Mesenchymal stem cell (in vitro differentiated cells and primary cell): ENCODE measurements around the gene SEC24A.
"Not testable (repeated sequence)": the region's sequence is repeated elsewhere in the genome, so short reads cannot be mapped to it uniquely, and the experiment has no call there.

Source experiments
- DNase-seq: peaks from one replicate; pipeline ENCODE4 v3.0.0-alpha.2; 2013
- H2AFZ ChIP-seq: one replicate; pipeline ENCODE4 v1.6.1; 2013; ENCODE audit warnings: low read depth, mild to moderate bottlenecking, control low read depth, inconsistent platforms, low read length, moderate library complexity
- H2AK5ac ChIP-seq: 2 replicates; pipeline ENCODE4 v1.6.1; 2013; ENCODE audit warnings: low read length, moderate library complexity, mild to moderate bottlenecking, inconsistent platforms; ENCODE audit not compliant: severe bottlenecking
- H2BK120ac ChIP-seq: one replicate; pipeline ENCODE4 v1.6.1; 2013; ENCODE audit warnings: low read depth, mild to moderate bottlenecking, inconsistent platforms, low read length, moderate library complexity
- H2BK12ac ChIP-seq, 2 experiments: one replicate each; pipeline ENCODE4 v1.6.1; 2013; ENCODE audit warnings: inconsistent platforms in 2 of 2, low read length in 2 of 2, mild to moderate bottlenecking in 2 of 2, moderate library complexity in 2 of 2, control low read depth in 1 of 2
- H2BK15ac ChIP-seq: one replicate; pipeline ENCODE4 v1.6.1; 2013; ENCODE audit warnings: mild to moderate bottlenecking, low read depth, inconsistent platforms; ENCODE audit not compliant: poor library complexity, severe bottlenecking
- H2BK5ac ChIP-seq: 2 replicates; pipeline ENCODE4 v1.6.1; 2013; ENCODE audit warnings: low read depth, mild to moderate bottlenecking, low read length, control low read depth, inconsistent platforms; ENCODE audit not compliant: poor library complexity, severe bottlenecking
- H3K14ac ChIP-seq, 2 experiments: one replicate each; pipeline ENCODE4 v1.6.1; 2013; ENCODE audit warnings: inconsistent platforms in 2 of 2, low read length in 2 of 2, control low read depth in 1 of 2, mild to moderate bottlenecking in 1 of 2, moderate library complexity in 1 of 2
- H3K18ac ChIP-seq, 2 experiments: one replicate each; pipeline ENCODE4 v1.6.1; 2013; ENCODE audit warnings: inconsistent platforms in 2 of 2, low read length in 2 of 2, control low read depth in 1 of 2, low read depth in 1 of 2, mild to moderate bottlenecking in 1 of 2
- H3K23ac ChIP-seq, 2 experiments: one replicate each; pipeline ENCODE4 v1.6.1; 2013; ENCODE audit warnings: inconsistent platforms in 2 of 2, low read length in 2 of 2, mild to moderate bottlenecking in 2 of 2, moderate library complexity in 2 of 2, control low read depth in 1 of 2
- H3K27ac ChIP-seq: 2 replicates; pipeline ENCODE4 v1.5.1; 2013; ENCODE audit warnings: mild to moderate bottlenecking, moderate library complexity, low read length, control low read depth, inconsistent platforms; ENCODE audit not compliant: poor library complexity, severe bottlenecking
- H3K27me3 ChIP-seq, 2 experiments: 2 replicates each; pipeline versions ENCODE4 v1.6.1 to v1.7.0; 2013; ENCODE audit warnings: low read length in 2 of 2, mild to moderate bottlenecking in 2 of 2, moderate library complexity in 2 of 2, control low read depth in 1 of 2, inconsistent platforms in 1 of 2; ENCODE audit not compliant: control insufficient read depth in 1 of 2, insufficient read depth in 1 of 2
- H3K36me3 ChIP-seq, 2 experiments: 2 replicates each; pipeline versions ENCODE4 v1.6.1 to v1.7.0; 2013; ENCODE audit warnings: low read length in 2 of 2, control low read depth in 1 of 2, inconsistent platforms in 1 of 2, low read depth in 1 of 2, mild to moderate bottlenecking in 1 of 2; ENCODE audit not compliant: insufficient read depth in 2 of 2, control insufficient read depth in 1 of 2
- H3K4ac ChIP-seq, 2 experiments: one replicate each; pipeline ENCODE4 v1.6.1; 2013; ENCODE audit warnings: inconsistent platforms in 2 of 2, low read length in 2 of 2, mild to moderate bottlenecking in 2 of 2, moderate library complexity in 2 of 2, control low read depth in 1 of 2, low read depth in 1 of 2
- H3K4me1 ChIP-seq: 2 replicates; pipeline ENCODE4 v1.6.1; 2013; ENCODE audit warnings: low read depth, low read length, control low read depth; ENCODE audit not compliant: control insufficient read depth, insufficient read depth
- H3K4me2 ChIP-seq: 2 replicates; pipeline ENCODE4 v1.6.1; 2013; ENCODE audit warnings: low read length, mild to moderate bottlenecking, inconsistent platforms; ENCODE audit not compliant: poor library complexity, severe bottlenecking
- H3K4me3 ChIP-seq, 2 experiments: 2 replicates each; pipeline versions ENCODE4 v1.5.1 to v1.7.0; 2013; ENCODE audit warnings: low read length in 2 of 2, mild to moderate bottlenecking in 2 of 2, control low read depth in 1 of 2, low read depth in 1 of 2; ENCODE audit not compliant: insufficient read depth in 1 of 2
- H3K79me1 ChIP-seq: replicated peaks from 2 replicates; pipeline ENCODE4 v1.6.1; 2013; ENCODE audit warnings: mild to moderate bottlenecking, control low read depth, low read length, inconsistent platforms; ENCODE audit not compliant: poor library complexity, severe bottlenecking
- H3K9ac ChIP-seq: 2 replicates; pipeline ENCODE4 v1.7.0; 2013; ENCODE audit warnings: mild to moderate bottlenecking, low read length, moderate library complexity
- H3K9me3 ChIP-seq: 2 replicates; pipeline ENCODE4 v1.7.0; 2013; ENCODE audit warnings: mild to moderate bottlenecking, low read length; ENCODE audit not compliant: control insufficient read depth
- H4K8ac ChIP-seq: one replicate; pipeline ENCODE4 v1.6.1; 2013; ENCODE audit warnings: inconsistent platforms, mild to moderate bottlenecking, low read length, moderate library complexity
- H4K91ac ChIP-seq: one replicate; pipeline ENCODE4 v1.6.1; 2013; ENCODE audit warnings: mild to moderate bottlenecking, low read length, inconsistent platforms
- WGBS: methylation state at CpG from one replicate; pipeline ENCODE4 v1.1.7; 2013; ENCODE audit warnings: mixed read lengths; 5-methylcytosine and 5-hydroxymethylcytosine counted together

The SEC24A gene

GRCh38 chr5:134708301-134708700 is 59.7 kb downstream of the SEC24A start:
- H2BK5ac ChIP-seq = no peak overlapping the region
- no peak overlapping the region for H4K91ac ChIP-seq
- H2BK12ac ChIP-seq = no peak overlapping the region
- H4K8ac ChIP-seq = no peak overlapping the region
- no peaks in the 10 kb centered on the region for H3K9me3 ChIP-seq
- peaks cover 48 to 75% of the 10 kb centered on the region in 2 experiments for H3K36me3 ChIP-seq
- no peak overlapping the region for H2BK120ac ChIP-seq
- no peak overlapping the region for H3K9ac ChIP-seq
- H3K18ac ChIP-seq = no peak overlapping the region
- no peak overlapping the region for H3K14ac ChIP-seq
- H3K27ac ChIP-seq = no peak overlapping the region
- peaks cover 14% of the 10 kb centered on the region for H3K79me1 ChIP-seq
- no peaks in the 10 kb centered on the region for H3K27me3 ChIP-seq
- no peak overlapping the region for H3K4me3 ChIP-seq
- H2AFZ ChIP-seq = no peak overlapping the region
- H3K4me2 ChIP-seq = no peak overlapping the region
- whole genome bisulfite sequencing = 100% methylated on average over 1 of the region's 1 CpG
- no peak overlapping the region for H3K23ac ChIP-seq
- no peaks in the 10 kb centered on the region for H3K4me1 ChIP-seq
- H3K4ac ChIP-seq = no peak overlapping the region
- no peak overlapping the region for H2AK5ac ChIP-seq
- H2BK15ac ChIP-seq = no peak overlapping the region
- DNase-seq = no peak

GRCh38 chr5:134714120-134714519 is 65.5 kb downstream of the SEC24A start:
- Histone ChIP-seq H3K9ac (no peak overlapping the region), H2BK5ac (no peak overlapping the region)
- 90% methylated on average over 2 of the region's 5 CpGs for WGBS

GRCh38 chr5:134714541-134714940 is 66.0 kb downstream of the SEC24A start:
- 100% methylated on average over 3 of the region's 3 CpGs for WGBS
- no peak overlapping the region for H3K18ac ChIP-seq
- no peak overlapping the region for H2BK120ac ChIP-seq
- H3K23ac ChIP-seq = no peak overlapping the region
- H3K9me3 ChIP-seq = no peaks in the 10 kb centered on the region
- H3K27ac ChIP-seq = peak overlapping the region; percentile 58
- peaks cover 45 to 75% of the 10 kb centered on the region in 2 experiments for H3K36me3 ChIP-seq
- DNase-seq = no peak
- no peak overlapping the region for H4K8ac ChIP-seq
- H3K79me1 ChIP-seq = peaks cover 7% of the 10 kb centered on the region
- H3K27me3 ChIP-seq = no peaks in the 10 kb centered on the region
- H2AK5ac ChIP-seq = no peak overlapping the region
- no peak overlapping the region for H2BK12ac ChIP-seq
- H2BK5ac ChIP-seq = no peak overlapping the region
- no peak overlapping the region for H3K4me3 ChIP-seq
- no peak overlapping the region for H3K14ac ChIP-seq
- no peak overlapping the region for H3K4me2 ChIP-seq
- H3K9ac ChIP-seq = no peak overlapping the region
- no peak overlapping the region for H2BK15ac ChIP-seq
- no peak overlapping the region for H4K91ac ChIP-seq
- H3K4me1 ChIP-seq = peaks cover 5% of the 10 kb centered on the region
- no peak overlapping the region for H2AFZ ChIP-seq
- no peak overlapping the region for H3K4ac ChIP-seq

More at GRCh38 chr5:134714120-134714519, 65.5 kb downstream of the SEC24A start:
- no peak for DNase-seq
- H3K4me1 ChIP-seq = peaks cover 5% of the 10 kb centered on the region
- no peak overlapping the region for H3K4me3 ChIP-seq
- H3K27me3 ChIP-seq = no peaks in the 10 kb centered on the region
- no peak overlapping the region for H3K14ac ChIP-seq
- no peak overlapping the region for H2BK120ac ChIP-seq
- H3K79me1 ChIP-seq = peaks cover 5% of the 10 kb centered on the region
- no peak overlapping the region for H3K18ac ChIP-seq
- no peak overlapping the region for H2BK12ac ChIP-seq
- no peak overlapping the region for H2AFZ ChIP-seq
- no peak overlapping the region for H2BK15ac ChIP-seq
- H4K8ac ChIP-seq = no peak overlapping the region
- H3K9me3 ChIP-seq = no peaks in the 10 kb centered on the region
- peak overlapping the region; percentile 58 for H3K27ac ChIP-seq
- no peak overlapping the region for H3K4me2 ChIP-seq
- H3K23ac ChIP-seq = no peak overlapping the region
- no peak overlapping the region for H2AK5ac ChIP-seq
- peaks cover 41 to 75% of the 10 kb centered on the region in 2 experiments for H3K36me3 ChIP-seq
- H3K4ac ChIP-seq = no peak overlapping the region
- no peak overlapping the region for H4K91ac ChIP-seq

GRCh38 chr5:134715466-134715865 is 66.9 kb downstream of the SEC24A start:
- not testable (repeated sequence) for H4K8ac ChIP-seq, H3K4ac ChIP-seq, H2AFZ ChIP-seq, H2BK15ac ChIP-seq, H3K14ac ChIP-seq, H3K9me3 ChIP-seq, DNase-seq, H3K4me2 ChIP-seq, H3K27me3 ChIP-seq, H3K18ac ChIP-seq, H3K4me1 ChIP-seq, H3K4me3 ChIP-seq, H2BK120ac ChIP-seq, H2BK12ac ChIP-seq, H3K23ac ChIP-seq, H2BK5ac ChIP-seq, H3K9ac ChIP-seq, H4K91ac ChIP-seq, H3K27ac ChIP-seq, H2AK5ac ChIP-seq, H3K79me1 ChIP-seq
- H3K36me3 ChIP-seq = peaks cover 41 to 74% of the 10 kb centered on the region in 2 experiments
- WGBS = 92% methylated on average over 4 of the region's 4 CpGs
